ENCODE results near the gene SAMD4A.

The SAMD4A gene

GRCh38 chr14:54807881-54808280 is 241.0 kb downstream of the SAMD4A start:
- DNase-seq = no peak

GRCh38 chr14:54808326-54809161 is 241.6 kb downstream of the SAMD4A start:
- DNase-seq = no peak

- no peak for DNase-seq
Measured at GRCh38 chr14:54809767-54810166, 242.8 kb downstream of the SAMD4A start.

- no peak for DNase-seq
Measured at GRCh38 chr14:54812617-54813016, 245.7 kb downstream of the SAMD4A start.

GRCh38 chr14:54813081-54813480 is 246.2 kb downstream of the SAMD4A start:
- no peak for DNase-seq

- DNase-seq = no peak
Measured at GRCh38 chr14:54814076-54814475, 247.1 kb downstream of the SAMD4A start.

GRCh38 chr14:54815016-54815415 is 248.1 kb downstream of the SAMD4A start:
- no peak for DNase-seq

GRCh38 chr14:54815515-54815914 is 248.6 kb downstream of the SAMD4A start:
- no peak for DNase-seq

- DNase-seq = no peak
Measured at GRCh38 chr14:54816450-54816849, 249.5 kb downstream of the SAMD4A start.

- no peak for DNase-seq
Measured at GRCh38 chr14:54817506-54817905, 250.6 kb downstream of the SAMD4A start.

GRCh38 chr14:54818201-54819133 is 251.5 kb downstream of the SAMD4A start:
- DNase-seq = no peak

GRCh38 chr14:54822685-54823084 is 255.8 kb downstream of the SAMD4A start:
- no peak for DNase-seq

GRCh38 chr14:54823757-54824549 is 257.0 kb downstream of the SAMD4A start:
- DNase-seq = no peak

GRCh38 chr14:54828037-54828436 is 261.1 kb downstream of the SAMD4A start:
- no peak for DNase-seq

- DNase-seq = no peak
Measured at GRCh38 chr14:54829486-54830224, 262.7 kb downstream of the SAMD4A start.

GRCh38 chr14:54830650-54831049 is 263.7 kb downstream of the SAMD4A start:
- DNase-seq = no peak

- no peak for DNase-seq
Measured at GRCh38 chr14:54834081-54834480, 267.2 kb downstream of the SAMD4A start.

- DNase-seq = no peak
Measured at GRCh38 chr14:54834727-54835126, 267.8 kb downstream of the SAMD4A start.

GRCh38 chr14:54836231-54836630 is 269.3 kb downstream of the SAMD4A start:
- no peak for DNase-seq

GRCh38 chr14:54837508-54838149 is 270.7 kb downstream of the SAMD4A start:
- DNase-seq = no peak

- no peak for DNase-seq
Measured at GRCh38 chr14:54838931-54839512, 272.1 kb downstream of the SAMD4A start.

Measured in GF-D8 (cell line).